B cell (primary cell): Measurements from ENCODE around the gene NNT. TPM values are rescaled to one million over a fixed set of nuclear protein-coding genes. Genes with fewer than 3 reads are reported as not detected.

Source experiments
- ATAC-seq: fragments of 200-7000 bp; cut with Tn5 transposase; one replicate; pipeline ENCODE4 v1.10.0; 2021; ENCODE audit warnings: low read depth, mild to moderate bottlenecking, moderate number of reproducible peaks, moderate library complexity
- CTCF ChIA-PET: fragments of 350-600 bp; sonication (Branson Sonifier 250); formaldehyde crosslinking; loops from one replicate; lab custom pipeline; 2021; ENCODE audit warnings: antibody characterized with exemption, inconsistent platforms; lab: Charles Lee
- POLR2A ChIA-PET: fragments of 350-600 bp; sonication (Branson Sonifier 250); formaldehyde crosslinking; loops from one replicate; lab custom pipeline; 2021; ENCODE audit warnings: antibody characterized with exemption; lab: Charles Lee
- DNase-seq: peaks from one replicate; pipeline ENCODE4 v3.0.0; 2013
- H2AFZ ChIP-seq: 2 replicates; pipeline ENCODE4 v1.6.1; 2012; ENCODE audit warnings: mild to moderate bottlenecking, low read depth, low read length; ENCODE audit not compliant: insufficient read depth, poor library complexity, severe bottlenecking
- H3K27ac ChIP-seq, 2 donors: 1 replicate in 1 of 2; 2 replicates in 1 of 2; pipeline ENCODE4 v1.5.1; 2012 to 2013; ENCODE audit warnings: low read length in 2 of 2, mild to moderate bottlenecking in 2 of 2, moderate library complexity in 1 of 2
- H3K27me3 ChIP-seq, 4 experiments: fragments of 200-600 bp in 1 of 4; sonication (generic) in 1 of 4; replicated peaks in 1 of 4; 1 replicate in 2 of 4; 2 replicates in 2 of 4; pipeline versions ENCODE4 v1.6.1 to v1.7.0; 2013 to 2016; ENCODE audit warnings: low read length in 3 of 4, mild to moderate bottlenecking in 2 of 4, mixed read lengths in 1 of 4, moderate library complexity in 1 of 4; ENCODE audit not compliant: insufficient read depth in 4 of 4, control insufficient read depth in 3 of 4; ENCODE audit errors: control extremely low read depth in 1 of 4
- H3K36me3 ChIP-seq, 2 experiments: replicated peaks in 1 of 2; 1 replicate in 1 of 2; 2 replicates in 1 of 2; pipeline versions ENCODE4 v1.6.1 to v1.7.1; 2013; ENCODE audit warnings: low read length in 1 of 2; ENCODE audit not compliant: insufficient read depth in 2 of 2, control insufficient read depth in 1 of 2; ENCODE audit errors: control extremely low read depth in 1 of 2, extremely low read depth in 1 of 2
- H3K4me1 ChIP-seq, 2 donors: fragments of 200-600 bp in 1 of 2; sonication (generic) in 1 of 2; 1 replicate in 1 of 2; 2 replicates in 1 of 2; pipeline versions ENCODE4 v1.5.1 to v1.6.1; 2013 to 2017; ENCODE audit warnings: low read length in 2 of 2; ENCODE audit not compliant: control insufficient read depth in 2 of 2, insufficient read depth in 2 of 2
- H3K4me2 ChIP-seq: replicated peaks from 2 replicates; pipeline ENCODE3; 2012; ENCODE audit warnings: mild to moderate bottlenecking, low read depth, low read length; ENCODE audit not compliant: poor library complexity, severe bottlenecking
- H3K4me3 ChIP-seq, 5 experiments: fragments of 200-600 bp in 1 of 5; sonication (generic) in 1 of 5; 1 replicate in 3 of 5; 2 replicates in 2 of 5; pipeline versions ENCODE4 v1.5.1 to v1.7.0; 2011 to 2016; ENCODE audit warnings: low read length in 4 of 5, mild to moderate bottlenecking in 4 of 5, low read depth in 2 of 5, control low read depth in 1 of 5, moderate library complexity in 1 of 5; ENCODE audit not compliant: insufficient read depth in 1 of 5; ENCODE audit errors: control extremely low read depth in 1 of 5, extremely low read depth in 1 of 5
- H3K79me2 ChIP-seq: fragments of 200-600 bp; sonication (generic); one replicate; pipeline ENCODE4 v1.6.0; 2016; ENCODE audit warnings: low read length; ENCODE audit not compliant: control insufficient read depth, insufficient read depth
- H3K9ac ChIP-seq: fragments of 200-600 bp; sonication (generic); 2 replicates; pipeline ENCODE4 v1.6.1; 2017; ENCODE audit warnings: mild to moderate bottlenecking, low read length, moderate library complexity
- H3K9me3 ChIP-seq, 3 donors: one replicate each; pipeline versions ENCODE4 v1.6.1 to v1.7.1; 2013; ENCODE audit warnings: low read length in 2 of 3; ENCODE audit not compliant: control insufficient read depth in 2 of 3, insufficient read depth in 1 of 3; ENCODE audit errors: control extremely low read depth in 1 of 3
- H4K20me1 ChIP-seq: 2 replicates; pipeline ENCODE4 v1.6.0; 2012; ENCODE audit warnings: mild to moderate bottlenecking, low read length; ENCODE audit not compliant: insufficient read depth, control insufficient read depth, poor library complexity, severe bottlenecking
- H3K27ac Mint-ChIP-seq: one replicate; pipeline ENCODE4 v1.8.0; 2021; ENCODE audit warnings: mixed read lengths
- H3K27me3 Mint-ChIP-seq: one replicate; pipeline ENCODE4 v1.8.0; 2021; ENCODE audit warnings: mixed read lengths
- H3K4me1 Mint-ChIP-seq: one replicate; pipeline ENCODE4 v1.8.0; 2021; ENCODE audit warnings: mixed read lengths
- H3K4me3 Mint-ChIP-seq: one replicate; pipeline ENCODE4 v1.8.0; 2021; ENCODE audit warnings: mixed read lengths
- H3K9me3 Mint-ChIP-seq: one replicate; pipeline ENCODE4 v1.8.0; 2022; ENCODE audit warnings: mixed read lengths; ENCODE audit not compliant: insufficient read depth
- CTCF ChIP-seq: fragments of 200-600 bp; IDR thresholded peaks from one replicate; pipeline ENCODE4 v1.8.0; 2022; ENCODE audit warnings: antibody characterized with exemption, mild to moderate bottlenecking
- EZH2 ChIP-seq: IDR thresholded peaks from 2 replicates; pipeline ENCODE4 v1.6.1; 2012; ENCODE audit warnings: borderline replicate concordance, low read depth, mild to moderate bottlenecking, moderate library complexity, low read length; ENCODE audit not compliant: insufficient read depth, poor library complexity, severe bottlenecking
- WGBS: methylation state at CpG from one replicate; pipeline ENCODE4 v1.1.5; 2013; ENCODE audit warnings: missing lambda C conversion rate; ENCODE audit not compliant: insufficient coverage; 5-methylcytosine and 5-hydroxymethylcytosine counted together
- intact Hi-C: fragments of 100-400 bp; cut with micrococcal nuclease; formaldehyde crosslinking; loops from one replicate; pipeline ENCODE4 v1.10.0; 2022
- polyA plus RNA-seq: library from polyadenylated mRNA; depleted of rRNA; stranded (reverse); fragments of >200 nt; gene quantifications from 2 replicates; pipeline ENCODE4 v1.2.3, GENCODE V29; 2012
- total RNA-seq, 2 donors: library from RNA; stranded (reverse); fragments of 120-200 nt in 1 of 2; gene quantifications; 1 replicate in 1 of 2; 2 replicates in 1 of 2; pipeline versions ENCODE4 v1.2.3 to v1.2.4, GENCODE V29; 2013 to 2022

The NNT gene
- total and polyA plus RNA-seq, 2 donors (not counting 1 experiment from before 2014, with no cell fraction given), result 17.8 to 61.1 TPM

GRCh38 chr5:43646992-43647391 is 44.0 kb downstream of the NNT start:
- no CpG with 5 or more reads among the region's 1 CpG for WGBS
- H3K27me3 Mint-ChIP-seq, result no peaks in the 10 kb centered on the region
- H3K4me3 ChIP-seq, result no peak overlapping the region
- ATAC-seq (no peak), DNase-seq (no peak)
- no peak overlapping the region for H3K4me2 ChIP-seq
- no peaks in the 10 kb centered on the region for H3K79me2 ChIP-seq
- H3K4me1 ChIP-seq, result no peaks in the 10 kb centered on the region
- ChIA-PET CTCF (interaction anchor here (0.5 kb wide), 1 partner anchor 81 kb away, joined by 3 read pairs; no protein-coding TSS in a partner anchor), POLR2A (no interaction called here)
- H3K9me3 ChIP-seq, result no peaks in the 10 kb centered on the region
- H3K27me3 ChIP-seq, result no peaks in the 10 kb centered on the region
- H3K9ac ChIP-seq, result no peak overlapping the region
- no peaks in the 10 kb centered on the region for H3K9me3 Mint-ChIP-seq
- H3K27ac Mint-ChIP-seq, result no peak overlapping the region
- no peaks in the 10 kb centered on the region for H4K20me1 ChIP-seq
- H3K27ac ChIP-seq, result no peak overlapping the region
- intact Hi-C loops, result no loop called here
- no peak overlapping the region for H2AFZ ChIP-seq
- no peak overlapping the region for H3K4me3 Mint-ChIP-seq
- TF ChIP-seq EZH2, result no peak
- no peak for TF ChIP-seq CTCF
- no peaks in the 10 kb centered on the region for H3K4me1 Mint-ChIP-seq
- peaks cover 15 to 47% of the 10 kb centered on the region in 2 experiments for H3K36me3 ChIP-seq

GRCh38 chr5:43647789-43648188 is 44.8 kb downstream of the NNT start:
- Histone ChIP-seq H3K4me1 (no peaks in the 10 kb centered on the region), H4K20me1 (no peaks in the 10 kb centered on the region), H3K27me3 (no peaks in the 10 kb centered on the region), H3K27ac (no peak overlapping the region), H3K79me2 (no peaks in the 10 kb centered on the region), H3K4me3 (no peak overlapping the region), H3K9ac (no peak overlapping the region), H2AFZ (no peak overlapping the region), H3K4me2 (no peak overlapping the region), H3K36me3 (peaks cover 11 to 55% of the 10 kb centered on the region in 2 experiments), H3K9me3 (no peaks in the 10 kb centered on the region)
- Mint-ChIP-seq H3K9me3 (no peaks in the 10 kb centered on the region), H3K4me3 (no peak overlapping the region), H3K4me1 (no peaks in the 10 kb centered on the region), H3K27ac (no peak overlapping the region), H3K27me3 (no peaks in the 10 kb centered on the region)
- ATAC-seq (no peak), DNase-seq (no peak)
- TF ChIP-seq EZH2 (no peak), CTCF (no peak)
- ChIA-PET CTCF (interaction anchor here (0.5 to 3.0 kb wide), 2 partner anchors 16 to 80 kb away, joined by 3 to 12 read pairs; no protein-coding TSS in a partner anchor), POLR2A (no interaction called here)
- intact Hi-C loops, result no loop called here
